Upper lobe of right lung (tissue), 1 donor: ENCODE results near the gene TRIM15. TPM values are rescaled to one million over a fixed set of nuclear protein-coding genes. Genes with fewer than 3 reads are reported as not detected.
"Not testable (repeated sequence)": the region's sequence is repeated elsewhere in the genome, so short reads cannot be mapped to it uniquely, and the experiment has no call there.

Experiments used
- ATAC-seq: fragments of 200-7000 bp; cut with Tn5 transposase; one replicate; pipeline ENCODE4 v1.9.1; 2020; ENCODE audit warnings: mild to moderate bottlenecking, moderate library complexity
- DNase-seq: peaks from one replicate; pipeline ENCODE4 v3.0.0-alpha.2; 2020
- H3K27ac ChIP-seq: fragments of 200-600 bp; one replicate; pipeline ENCODE4 v1.8.0; 2022
- H3K27me3 ChIP-seq: fragments of 200-600 bp; one replicate; pipeline ENCODE4 v1.8.0; 2022; ENCODE audit warnings: mild to moderate bottlenecking
- H3K36me3 ChIP-seq: fragments of 200-600 bp; one replicate; pipeline ENCODE4 v1.8.0; 2022
- H3K4me1 ChIP-seq: fragments of 200-600 bp; one replicate; pipeline ENCODE4 v1.8.0; 2022
- H3K4me3 ChIP-seq: fragments of 200-600 bp; one replicate; pipeline ENCODE4 v1.8.0; 2022; ENCODE audit warnings: mild to moderate bottlenecking
- H3K9me3 ChIP-seq: fragments of 200-600 bp; one replicate; pipeline ENCODE4 v1.8.0; 2022
- CTCF ChIP-seq: fragments of 200-600 bp; IDR thresholded peaks from one replicate; pipeline ENCODE4 v1.8.0; 2022; ENCODE audit warnings: antibody characterized with exemption
- intact Hi-C: fragments of 100-400 bp; cut with DNase I; formaldehyde crosslinking; loops from one replicate; pipeline ENCODE4 v1.11.0; 2022
- total RNA-seq: library from RNA; stranded (reverse); fragmentation: NEBNext Ultra II Directional; extraction: Animal tissue kit (Norgen Biotek cat#: 25700); gene quantifications from one replicate; pipeline ENCODE4 v1.2.1, GENCODE V29; 2021
- donor health status: DM: no; HTN: yes; CAD: no; lungs with severe emphysema.

TRIM15 gene
- total RNA-seq, 1 donor from 2014 or later = not detected

- H3K4me1 ChIP-seq = no peaks in the 10 kb centered on the region
- no peaks in the 10 kb centered on the region for H3K9me3 ChIP-seq
- H3K36me3 ChIP-seq = no peaks in the 10 kb centered on the region
- H3K27ac ChIP-seq = no peak overlapping the region
- TF ChIP-seq CTCF = no peak
- ATAC-seq = peak; percentile 12
- peaks cover 10% of the 10 kb centered on the region for H3K27me3 ChIP-seq
- intact Hi-C loops = no loop called here
- DNase-seq = no peak
- H3K4me3 ChIP-seq = no peak overlapping the region
These were observed 740 bp downstream of the TRIM15 start for GRCh38 chr6:30163918-30164654.

GRCh38 chr6:30164714-30165113, 1.4 kb downstream of the TRIM15 start:
- ATAC-seq (no peak), DNase-seq (no peak)
- H3K27ac ChIP-seq = no peak overlapping the region
- no peak for TF ChIP-seq CTCF
- no peaks in the 10 kb centered on the region for H3K36me3 ChIP-seq
- H3K27me3 ChIP-seq = peaks cover 10% of the 10 kb centered on the region
- no peak overlapping the region for H3K4me3 ChIP-seq
- intact Hi-C loops = no loop called here
- H3K4me1 ChIP-seq = no peaks in the 10 kb centered on the region
- no peaks in the 10 kb centered on the region for H3K9me3 ChIP-seq

- H3K36me3 ChIP-seq, H3K4me1 ChIP-seq, H3K9me3 ChIP-seq, DNase-seq, intact Hi-C loops, H3K4me3 ChIP-seq, H3K27ac ChIP-seq, ATAC-seq: not testable (repeated sequence)
- H3K27me3 ChIP-seq = peaks cover 11% of the 10 kb centered on the region
These were observed 1.9 kb downstream of the TRIM15 start for GRCh38 chr6:30165238-30165637.

- H3K36me3 ChIP-seq = no peaks in the 10 kb centered on the region
- intact Hi-C loops = no loop called here
- DNase-seq (no peak), ATAC-seq (no peak)
- no peaks in the 10 kb centered on the region for H3K9me3 ChIP-seq
- H3K4me1 ChIP-seq = peaks cover 6% of the 10 kb centered on the region
- H3K4me3 ChIP-seq = no peak overlapping the region
- TF ChIP-seq CTCF = no peak
- H3K27me3 ChIP-seq = peaks cover 30% of the 10 kb centered on the region
- no peak overlapping the region for H3K27ac ChIP-seq
These were observed 3.8 kb downstream of the TRIM15 start for GRCh38 chr6:30167101-30167500.

- Histone ChIP-seq H3K4me3 (no peak overlapping the region), H3K4me1 (peaks cover 10% of the 10 kb centered on the region), H3K9me3 (no peaks in the 10 kb centered on the region), H3K27me3 (peaks cover 46% of the 10 kb centered on the region), H3K36me3 (no peaks in the 10 kb centered on the region), H3K27ac (no peak overlapping the region)
- intact Hi-C loops = no loop called here
- ATAC-seq (no peak), DNase-seq (no peak)
- TF ChIP-seq CTCF = no peak
These were observed 5.4 kb downstream of the TRIM15 start for GRCh38 chr6:30168741-30169140.

GRCh38 chr6:30169658-30170614, 6.6 kb downstream of the TRIM15 start:
- Histone ChIP-seq H3K36me3 (no peaks in the 10 kb centered on the region), H3K27me3 (peaks cover 55% of the 10 kb centered on the region), H3K27ac (no peak overlapping the region), H3K9me3 (no peaks in the 10 kb centered on the region), H3K4me1 (peaks cover 10% of the 10 kb centered on the region), H3K4me3 (no peak overlapping the region)
- peak; percentile 87 for ATAC-seq
- peak; percentile 86 for TF ChIP-seq CTCF
- no peak for DNase-seq
- intact Hi-C loops = no loop called here
